Natural killer cell treated with Interleukin-12 subunit alpha and Interleukin-12 subunit beta and Interleukin-15 and Interleukin-18, amount 100 ng/mL, for 72 hours (primary cell): ENCODE results near the gene FOXR1. TPM values are rescaled to one million over a fixed set of nuclear protein-coding genes. Genes with fewer than 3 reads are reported as not detected.

ENCODE experiments used
- ATAC-seq, 2 donors: fragments of 150-1000 bp; cut with Tn5 transposase in 1 of 2; sonication (Bioruptor Pico), chemical (Tn5 transposase) in 1 of 2; 2 replicates each; pipeline ENCODE4 v1.10.0; 2021
- DNase-seq: peaks from one replicate; pipeline ENCODE4 v3.0.0; 2022; ENCODE audit warnings: low spot score
- H3K27ac Mint-ChIP-seq, 2 donors: 1 replicate in 1 of 2; 2 replicates in 1 of 2; pipeline ENCODE4 v1.8.0; 2022; ENCODE audit warnings: mixed read lengths in 2 of 2, mild to moderate bottlenecking in 1 of 2, moderate library complexity in 1 of 2
- H3K27me3 Mint-ChIP-seq, 2 donors: 1 replicate in 1 of 2; 2 replicates in 1 of 2; pipeline ENCODE4 v1.8.0; 2022; ENCODE audit warnings: mixed read lengths in 2 of 2
- H3K36me3 Mint-ChIP-seq: one replicate; pipeline ENCODE4 v1.8.0; 2022; ENCODE audit warnings: mixed read lengths
- H3K4me1 Mint-ChIP-seq, 2 donors: 1 replicate in 1 of 2; 2 replicates in 1 of 2; pipeline ENCODE4 v1.8.0; 2022; ENCODE audit warnings: low read depth in 2 of 2, mixed read lengths in 2 of 2, mild to moderate bottlenecking in 1 of 2
- H3K4me3 Mint-ChIP-seq: one replicate; pipeline ENCODE4 v1.8.0; 2022; ENCODE audit warnings: mixed read lengths
- H3K9me3 Mint-ChIP-seq: 2 replicates; pipeline ENCODE4 v1.8.0; 2022; ENCODE audit warnings: mixed read lengths
- total RNA-seq, 2 donors: library from RNA; stranded (reverse); gene quantifications; one replicate each; pipeline ENCODE4 v1.2.3, GENCODE V29; 2022

Gene FOXR1
- total RNA-seq, 2 donors from 2014 or later = not detected

GRCh38 chr11:119018074-119018938 is 46.7 kb downstream of the FOXR1 start, which contains the start of the genes RPS25 and TRAPPC4:
RPS25 (minus strand) TSS chr11:119018343; CDS start chr11:119018284, 59 bp downstream.
TRAPPC4 (plus strand) TSS chr11:119018766; CDS start chr11:119018796, 30 bp downstream.
- H3K27ac Mint-ChIP-seq = peak within 1 kb of the TSS; percentile 97 to 100
- peaks cover 27 to 34% of the 10 kb centered on the region in 2 donors for H3K4me1 Mint-ChIP-seq
- H3K9me3 Mint-ChIP-seq = no peaks in the 10 kb centered on the region
- ATAC-seq = peak; percentile 95 to 97
- peak; percentile 97 for DNase-seq
- peaks cover 36% of the 10 kb centered on the region for H3K36me3 Mint-ChIP-seq
- no peaks in the 10 kb centered on the region for H3K27me3 Mint-ChIP-seq
- H3K4me3 Mint-ChIP-seq = peak within 1 kb of the TSS; percentile 95

- Mint-ChIP-seq H3K36me3 (peaks cover 37% of the 10 kb centered on the region), H3K27me3 (no peaks in the 10 kb centered on the region), H3K27ac (peak overlapping the region; percentile 97 to 100), H3K4me1 (peaks cover 33 to 43% of the 10 kb centered on the region in 2 donors), H3K9me3 (no peaks in the 10 kb centered on the region), H3K4me3 (peak overlapping the region; percentile 95)
- DNase-seq = no peak
- ATAC-seq = no peak
Measured at GRCh38 chr11:119019996-119020395, 48.4 kb downstream of the FOXR1 start.

GRCh38 chr11:119021631-119022030 is 50.1 kb downstream of the FOXR1 start:
- Mint-ChIP-seq H3K9me3 (no peaks in the 10 kb centered on the region), H3K27me3 (no peaks in the 10 kb centered on the region), H3K4me3 (peak overlapping the region; percentile 27), H3K36me3 (peaks cover 33% of the 10 kb centered on the region), H3K27ac (peak overlapping the region in 1 of 2 donors; percentile 41), H3K4me1 (peaks cover 27 to 35% of the 10 kb centered on the region in 2 donors)
- DNase-seq = no peak
- ATAC-seq = no peak

GRCh38 chr11:119023741-119024140 is 52.2 kb downstream of the FOXR1 start:
- Mint-ChIP-seq H3K4me3 (no peak overlapping the region), H3K27ac (peak overlapping the region; percentile 19 to 73), H3K36me3 (peaks cover 17% of the 10 kb centered on the region), H3K9me3 (no peaks in the 10 kb centered on the region), H3K4me1 (peaks cover 26 to 28% of the 10 kb centered on the region in 2 donors), H3K27me3 (no peaks in the 10 kb centered on the region)
- DNase-seq (no peak), ATAC-seq (no peak)

GRCh38 chr11:119024430-119025098 is 53.0 kb downstream of the FOXR1 start:
- DNase-seq (no peak), ATAC-seq (no peak)
- Mint-ChIP-seq H3K4me1 (peaks cover 29 to 34% of the 10 kb centered on the region in 2 donors), H3K27me3 (no peaks in the 10 kb centered on the region), H3K9me3 (no peaks in the 10 kb centered on the region), H3K4me3 (no peak overlapping the region), H3K36me3 (peaks cover 17% of the 10 kb centered on the region), H3K27ac (peak overlapping the region; percentile 19 to 73)

GRCh38 chr11:119025099-119025473 is 53.5 kb downstream of the FOXR1 start:
- Mint-ChIP-seq H3K9me3 (no peaks in the 10 kb centered on the region), H3K4me3 (no peak overlapping the region), H3K27me3 (no peaks in the 10 kb centered on the region), H3K27ac (peak overlapping the region; percentile 36 to 73), H3K36me3 (peaks cover 13% of the 10 kb centered on the region), H3K4me1 (peaks cover 28 to 35% of the 10 kb centered on the region in 2 donors)
- no peak for ATAC-seq
- no peak for DNase-seq

GRCh38 chr11:119025541-119025940 is 54.0 kb downstream of the FOXR1 start:
- Mint-ChIP-seq H3K36me3 (peaks cover 12% of the 10 kb centered on the region), H3K27me3 (no peaks in the 10 kb centered on the region), H3K4me1 (peaks cover 27 to 34% of the 10 kb centered on the region in 2 donors), H3K4me3 (no peak overlapping the region), H3K27ac (peak overlapping the region; percentile 36 to 73), H3K9me3 (no peaks in the 10 kb centered on the region)
- ATAC-seq (no peak), DNase-seq (no peak)

GRCh38 chr11:119025978-119026766 is 54.6 kb downstream of the FOXR1 start:
- no peak for DNase-seq
- no peak overlapping the region for H3K4me3 Mint-ChIP-seq
- no peaks in the 10 kb centered on the region for H3K9me3 Mint-ChIP-seq
- H3K27me3 Mint-ChIP-seq = no peaks in the 10 kb centered on the region
- peaks cover 12% of the 10 kb centered on the region for H3K36me3 Mint-ChIP-seq
- H3K4me1 Mint-ChIP-seq = peaks cover 26 to 34% of the 10 kb centered on the region in 2 donors
- ATAC-seq = no peak
- H3K27ac Mint-ChIP-seq = no peak overlapping the region

GRCh38 chr11:119026970-119027369 is 55.4 kb downstream of the FOXR1 start:
- H3K36me3 Mint-ChIP-seq = peaks cover 12% of the 10 kb centered on the region
- ATAC-seq (no peak), DNase-seq (no peak)
- H3K4me1 Mint-ChIP-seq = peaks cover 19 to 36% of the 10 kb centered on the region in 2 donors
- no peaks in the 10 kb centered on the region for H3K27me3 Mint-ChIP-seq
- H3K4me3 Mint-ChIP-seq = no peak overlapping the region
- H3K27ac Mint-ChIP-seq = no peak overlapping the region
- H3K9me3 Mint-ChIP-seq = no peaks in the 10 kb centered on the region

GRCh38 chr11:119027561-119028345 is 56.2 kb downstream of the FOXR1 start:
- no peak overlapping the region for H3K4me3 Mint-ChIP-seq

GRCh38 chr11:119028346-119029068 is 56.9 kb downstream of the FOXR1 start:
- Mint-ChIP-seq H3K4me1 (peaks cover 16 to 32% of the 10 kb centered on the region in 2 donors), H3K9me3 (no peaks in the 10 kb centered on the region), H3K36me3 (peaks cover 8% of the 10 kb centered on the region), H3K27me3 (no peaks in the 10 kb centered on the region), H3K27ac (peak overlapping the region in 1 of 2 donors; percentile 48), H3K4me3 (peak overlapping the region; percentile 84)
- no peak for ATAC-seq
- no peak for DNase-seq

More at GRCh38 chr11:119027561-119028345, 56.2 kb downstream of the FOXR1 start:
- Mint-ChIP-seq H3K4me1 (peaks cover 19 to 36% of the 10 kb centered on the region in 2 donors), H3K36me3 (peaks cover 12% of the 10 kb centered on the region), H3K9me3 (no peaks in the 10 kb centered on the region), H3K27me3 (no peaks in the 10 kb centered on the region), H3K27ac (no peak overlapping the region)
- ATAC-seq (no peak), DNase-seq (no peak)

GRCh38 chr11:119029069-119029339 is 57.4 kb downstream of the FOXR1 start:
- peaks cover 5% of the 10 kb centered on the region for H3K36me3 Mint-ChIP-seq
- H3K4me1 Mint-ChIP-seq = peaks cover 13 to 31% of the 10 kb centered on the region in 2 donors
- H3K4me3 Mint-ChIP-seq = peak overlapping the region; percentile 84
- no peak for DNase-seq
- no peak for ATAC-seq
- peak overlapping the region; percentile 48 to 78 for H3K27ac Mint-ChIP-seq
- H3K27me3 Mint-ChIP-seq = no peaks in the 10 kb centered on the region
- H3K9me3 Mint-ChIP-seq = no peaks in the 10 kb centered on the region
